ENCODE results near the gene F2RL2.

The F2RL2 gene

DNA sequence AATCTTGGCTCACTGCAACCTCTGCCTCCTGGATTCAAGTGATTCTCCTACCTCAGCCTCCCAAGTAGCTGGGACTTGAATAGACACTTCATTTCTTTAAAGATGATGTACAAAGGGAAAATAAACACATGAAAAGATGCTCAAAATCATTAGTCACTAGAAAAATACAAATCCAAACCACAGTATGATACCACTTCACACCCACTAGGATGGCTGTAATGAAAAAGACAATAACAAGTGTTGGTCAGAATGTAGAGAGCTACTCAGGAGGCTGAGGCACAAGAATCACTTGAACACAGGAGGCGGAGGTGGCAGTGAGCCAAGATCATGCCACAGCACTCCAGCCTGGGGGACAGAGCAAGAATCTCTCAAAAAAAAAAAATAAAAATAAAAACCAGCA, 13.0 kb downstream of the F2RL2 start:
- H2AK5ac ChIP-seq (ENCODE audit: low read length, severe bottlenecking): no peak overlapping the region
- no peak overlapping the region for H3K4ac ChIP-seq (ENCODE audit: low read depth in 1 of 2, low read length in 2 of 2)
- H3K27ac ChIP-seq (ENCODE audit: low read length, poor library complexity, severe bottlenecking): no peak overlapping the region
- H2BK15ac ChIP-seq (ENCODE audit: low read depth, poor library complexity, severe bottlenecking): no peak overlapping the region
- H4K8ac ChIP-seq (ENCODE audit: low read length): no peak overlapping the region
- no peaks in the 10 kb centered on the region for H3K79me1 ChIP-seq (replicated peaks; ENCODE audit: low read length, poor library complexity, severe bottlenecking)
- H3K23ac ChIP-seq (ENCODE audit: low read length in 2 of 2): no peak overlapping the region
- no CpG with 5 or more reads among the region's 1 CpG for WGBS
- H2BK120ac ChIP-seq (ENCODE audit: low read depth, low read length): no peak overlapping the region
- H3K9me3 ChIP-seq (ENCODE audit: control insufficient read depth, low read length): no peaks in the 10 kb centered on the region
- H3K9ac ChIP-seq (ENCODE audit: low read length): no peak overlapping the region
- no peak overlapping the region for H3K4me2 ChIP-seq (ENCODE audit: low read length, poor library complexity, severe bottlenecking)
- no peak overlapping the region for H3K18ac ChIP-seq (ENCODE audit: low read depth in 1 of 2, low read length in 2 of 2)
- peaks cover 2% of the 10 kb centered on the region for H3K4me1 ChIP-seq (ENCODE audit: control insufficient read depth, insufficient read depth, low read depth, low read length)
- no peak overlapping the region for H2AFZ ChIP-seq (ENCODE audit: low read depth, low read length)
- no peak overlapping the region for H3K14ac ChIP-seq (ENCODE audit: low read length in 2 of 2)
- no peak overlapping the region for H2BK12ac ChIP-seq (ENCODE audit: low read length in 2 of 2)
- H4K91ac ChIP-seq (ENCODE audit: low read length): no peak overlapping the region
- H3K4me3 ChIP-seq (ENCODE audit: insufficient read depth in 1 of 2, low read depth in 1 of 2, low read length in 2 of 2): no peak overlapping the region
- no peaks in the 10 kb centered on the region for H3K27me3 ChIP-seq (ENCODE audit: control insufficient read depth in 1 of 2, insufficient read depth in 1 of 2, low read length in 2 of 2)
- no peak for DNase-seq
- no peak overlapping the region for H2BK5ac ChIP-seq (ENCODE audit: low read depth, low read length, poor library complexity, severe bottlenecking)
- H3K36me3 ChIP-seq (ENCODE audit: control insufficient read depth in 1 of 2, insufficient read depth in 2 of 2, low read depth in 1 of 2, low read length in 2 of 2): no peaks in the 10 kb centered on the region

DNA sequence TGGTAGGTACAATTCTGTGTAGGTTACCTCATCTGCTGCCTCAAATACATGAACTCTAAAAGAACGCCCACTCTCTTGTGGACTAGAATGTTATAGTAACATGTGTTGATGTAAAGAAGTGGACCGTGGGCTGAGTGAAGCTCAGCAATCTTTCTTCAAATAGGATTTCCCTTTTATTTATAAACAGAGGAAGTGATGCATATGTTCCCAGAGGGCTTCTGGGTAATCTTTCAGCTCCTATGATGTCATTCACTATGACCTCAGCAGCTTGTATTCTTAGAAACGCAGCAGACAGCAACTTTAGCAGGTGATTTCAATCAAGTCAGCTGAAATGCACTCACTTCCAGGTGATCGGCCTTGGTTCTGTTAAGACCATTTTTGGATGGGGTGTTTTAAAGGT, 14.4 kb downstream of the F2RL2 start:
- Histone ChIP-seq H2BK5ac (ENCODE audit: low read depth, low read length, poor library complexity, severe bottlenecking) (no peak overlapping the region), H3K27ac (ENCODE audit: low read length, poor library complexity, severe bottlenecking) (no peak overlapping the region), H3K23ac (ENCODE audit: low read length in 2 of 2) (no peak overlapping the region), H3K4me3 (ENCODE audit: insufficient read depth in 1 of 2, low read depth in 1 of 2, low read length in 2 of 2) (no peak overlapping the region), H2BK120ac (ENCODE audit: low read depth, low read length) (no peak overlapping the region), H3K4me2 (ENCODE audit: low read length, poor library complexity, severe bottlenecking) (no peak overlapping the region), H3K79me1 (replicated peaks; ENCODE audit: low read length, poor library complexity, severe bottlenecking) (no peaks in the 10 kb centered on the region), H3K9ac (ENCODE audit: low read length) (no peak overlapping the region), H3K36me3 (ENCODE audit: control insufficient read depth in 1 of 2, insufficient read depth in 2 of 2, low read depth in 1 of 2, low read length in 2 of 2) (no peaks in the 10 kb centered on the region), H2AFZ (ENCODE audit: low read depth, low read length) (no peak overlapping the region), H4K91ac (ENCODE audit: low read length) (no peak overlapping the region), H2BK15ac (ENCODE audit: low read depth, poor library complexity, severe bottlenecking) (no peak overlapping the region), H3K9me3 (ENCODE audit: control insufficient read depth, low read length) (no peaks in the 10 kb centered on the region), H3K4me1 (ENCODE audit: control insufficient read depth, insufficient read depth, low read depth, low read length) (peaks cover 2% of the 10 kb centered on the region), H3K14ac (ENCODE audit: low read length in 2 of 2) (no peak overlapping the region), H2AK5ac (ENCODE audit: low read length, severe bottlenecking) (no peak overlapping the region), H3K27me3 (ENCODE audit: control insufficient read depth in 1 of 2, insufficient read depth in 1 of 2, low read length in 2 of 2) (no peaks in the 10 kb centered on the region), H3K18ac (ENCODE audit: low read depth in 1 of 2, low read length in 2 of 2) (no peak overlapping the region), H2BK12ac (ENCODE audit: low read length in 2 of 2) (no peak overlapping the region), H4K8ac (ENCODE audit: low read length) (no peak overlapping the region), H3K4ac (ENCODE audit: low read depth in 1 of 2, low read length in 2 of 2) (no peak overlapping the region)
- DNase-seq: peak; percentile 89
- WGBS: 42% methylated on average over 4 of the region's 4 CpGs

DNA sequence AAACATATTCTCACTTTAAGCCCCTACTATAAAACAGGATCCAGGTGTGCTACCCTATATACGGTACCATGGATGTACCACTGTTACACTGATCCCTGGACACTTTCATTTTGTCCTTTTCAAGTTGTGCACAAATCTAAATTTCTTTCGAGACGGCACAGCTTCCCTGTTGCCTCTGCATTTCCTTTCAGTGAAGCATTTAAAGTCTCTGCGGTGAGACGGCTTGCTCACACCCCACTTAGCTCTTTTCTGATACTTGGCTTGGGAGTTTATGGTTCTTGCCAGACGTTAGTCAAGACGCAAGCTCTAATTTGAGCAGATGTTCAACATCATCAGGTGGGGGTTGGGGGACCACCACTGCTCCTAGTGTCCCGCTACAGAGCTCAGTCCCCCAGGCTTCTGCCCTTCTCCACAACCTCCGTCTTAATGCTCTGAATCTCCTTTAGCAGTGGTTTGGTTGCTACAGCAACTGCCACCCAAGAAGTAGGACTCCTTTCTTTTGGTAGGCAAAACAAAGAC, 15.8 kb downstream of the F2RL2 start:
- H3K4me2 ChIP-seq (ENCODE audit: low read length, poor library complexity, severe bottlenecking): no peak overlapping the region
- H2BK5ac ChIP-seq (ENCODE audit: low read depth, low read length, poor library complexity, severe bottlenecking): no peak overlapping the region
- no peaks in the 10 kb centered on the region for H3K36me3 ChIP-seq (ENCODE audit: control insufficient read depth in 1 of 2, insufficient read depth in 2 of 2, low read depth in 1 of 2, low read length in 2 of 2)
- H4K91ac ChIP-seq (ENCODE audit: low read length): peak overlapping the region; percentile 4
- no peak overlapping the region for H2BK15ac ChIP-seq (ENCODE audit: low read depth, poor library complexity, severe bottlenecking)
- H2AK5ac ChIP-seq (ENCODE audit: low read length, severe bottlenecking): no peak overlapping the region
- H2AFZ ChIP-seq (ENCODE audit: low read depth, low read length): peak overlapping the region; percentile 19
- H3K4ac ChIP-seq (ENCODE audit: low read depth in 1 of 2, low read length in 2 of 2): peak overlapping the region in 1 of 2 experiments; percentile 62
- 70% methylated on average over 9 of the region's 9 CpGs for WGBS
- peak; percentile 17 for DNase-seq
- peak overlapping the region; percentile 67 for H3K9ac ChIP-seq (ENCODE audit: low read length)
- peak overlapping the region; percentile 54 to 67 for H3K18ac ChIP-seq (ENCODE audit: low read depth in 1 of 2, low read length in 2 of 2)
- no peak overlapping the region for H3K23ac ChIP-seq (ENCODE audit: low read length in 2 of 2)
- H3K9me3 ChIP-seq (ENCODE audit: control insufficient read depth, low read length): no peaks in the 10 kb centered on the region
- peaks cover 2% of the 10 kb centered on the region for H3K4me1 ChIP-seq (ENCODE audit: control insufficient read depth, insufficient read depth, low read depth, low read length)
- H2BK12ac ChIP-seq (ENCODE audit: low read length in 2 of 2): peak overlapping the region in 1 of 2 experiments; percentile 29
- no peaks in the 10 kb centered on the region for H3K27me3 ChIP-seq (ENCODE audit: control insufficient read depth in 1 of 2, insufficient read depth in 1 of 2, low read length in 2 of 2)
- H3K4me3 ChIP-seq (ENCODE audit: insufficient read depth in 1 of 2, low read depth in 1 of 2, low read length in 2 of 2): peak overlapping the region in 1 of 2 experiments; percentile 46
- H2BK120ac ChIP-seq (ENCODE audit: low read depth, low read length): no peak overlapping the region
- no peak overlapping the region for H3K14ac ChIP-seq (ENCODE audit: low read length in 2 of 2)
- H4K8ac ChIP-seq (ENCODE audit: low read length): peak overlapping the region; percentile 7
- H3K79me1 ChIP-seq (replicated peaks; ENCODE audit: low read length, poor library complexity, severe bottlenecking): no peaks in the 10 kb centered on the region
- peak overlapping the region; percentile 10 for H3K27ac ChIP-seq (ENCODE audit: low read length, poor library complexity, severe bottlenecking)

DNA sequence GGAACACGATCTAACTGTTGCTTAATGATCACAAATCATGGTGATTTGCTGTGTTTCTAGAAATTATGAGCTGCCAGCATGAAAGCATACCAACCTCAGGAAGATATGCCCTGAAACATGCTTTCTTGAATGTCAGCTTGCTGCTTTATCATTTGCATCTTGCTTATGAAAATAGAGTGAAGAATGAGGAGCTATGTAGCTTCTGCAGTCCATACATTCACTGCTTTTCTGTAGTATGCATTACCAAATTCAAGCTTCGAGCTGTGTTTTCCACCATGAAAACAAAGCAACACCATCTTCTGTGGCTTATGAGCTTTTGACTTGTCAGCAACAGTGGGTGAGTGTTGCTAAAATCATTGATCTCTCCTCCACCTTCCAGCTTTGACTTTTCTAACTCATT, 16.5 kb downstream of the F2RL2 start:
- no peak overlapping the region for H4K8ac ChIP-seq (ENCODE audit: low read length)
- H3K4me1 ChIP-seq (ENCODE audit: control insufficient read depth, insufficient read depth, low read depth, low read length): peaks cover 4% of the 10 kb centered on the region
- no peak overlapping the region for H2AK5ac ChIP-seq (ENCODE audit: low read length, severe bottlenecking)
- no peak overlapping the region for H2BK15ac ChIP-seq (ENCODE audit: low read depth, poor library complexity, severe bottlenecking)
- H3K23ac ChIP-seq (ENCODE audit: low read length in 2 of 2): no peak overlapping the region
- H3K4me2 ChIP-seq (ENCODE audit: low read length, poor library complexity, severe bottlenecking): no peak overlapping the region
- H3K14ac ChIP-seq (ENCODE audit: low read length in 2 of 2): no peak overlapping the region
- no peaks in the 10 kb centered on the region for H3K9me3 ChIP-seq (ENCODE audit: control insufficient read depth, low read length)
- H3K27me3 ChIP-seq (ENCODE audit: control insufficient read depth in 1 of 2, insufficient read depth in 1 of 2, low read length in 2 of 2): no peaks in the 10 kb centered on the region
- no peak overlapping the region for H4K91ac ChIP-seq (ENCODE audit: low read length)
- no peak overlapping the region for H3K4me3 ChIP-seq (ENCODE audit: insufficient read depth in 1 of 2, low read depth in 1 of 2, low read length in 2 of 2)
- no peak overlapping the region for H2BK120ac ChIP-seq (ENCODE audit: low read depth, low read length)
- H3K9ac ChIP-seq (ENCODE audit: low read length): no peak overlapping the region
- H2BK5ac ChIP-seq (ENCODE audit: low read depth, low read length, poor library complexity, severe bottlenecking): no peak overlapping the region
- H2AFZ ChIP-seq (ENCODE audit: low read depth, low read length): no peak overlapping the region
- no peak overlapping the region for H3K4ac ChIP-seq (ENCODE audit: low read depth in 1 of 2, low read length in 2 of 2)
- peak overlapping the region in 1 of 2 experiments; percentile 60 for H3K18ac ChIP-seq (ENCODE audit: low read depth in 1 of 2, low read length in 2 of 2)
- no peaks in the 10 kb centered on the region for H3K79me1 ChIP-seq (replicated peaks; ENCODE audit: low read length, poor library complexity, severe bottlenecking)
- H2BK12ac ChIP-seq (ENCODE audit: low read length in 2 of 2): peak overlapping the region in 1 of 2 experiments; percentile 71
- no peak for DNase-seq
- H3K27ac ChIP-seq (ENCODE audit: low read length, poor library complexity, severe bottlenecking): no peak overlapping the region
- WGBS: 90% methylated on average over 2 of the region's 2 CpGs
- H3K36me3 ChIP-seq (ENCODE audit: control insufficient read depth in 1 of 2, insufficient read depth in 2 of 2, low read depth in 1 of 2, low read length in 2 of 2): no peaks in the 10 kb centered on the region
